Gastrocnemius medialis (tissue), 4 donors: ENCODE results near the gene YAE1.

Experiments
- CTCF ChIP-seq, 5 experiments: fragments of 450-650 bp in 3 of 5; fragments of 200-600 bp in 2 of 5; sonication (generic) in 2 of 5; IDR thresholded peaks in 4 of 5; conservative IDR thresholded peaks in 1 of 5; 1 replicate in 4 of 5; 2 replicates in 1 of 5; pipeline ENCODE4 v1.5.1; 2016 to 2019; ENCODE audit warnings: antibody characterized with exemption in 5 of 5, mild to moderate bottlenecking in 3 of 5, moderate library complexity in 3 of 5
- POLR2A ChIP-seq, 2 donors: fragments of 450-650 bp; IDR thresholded peaks; one replicate each; pipeline ENCODE4 v1.6.1; 2017; ENCODE audit warnings: antibody characterized with exemption in 2 of 2, mild to moderate bottlenecking in 2 of 2, moderate library complexity in 2 of 2

GRCh38 chr7:39567294-39567693 lies 1.1 kb downstream of the YAE1 start:
- TF ChIP-seq CTCF (IDR thresholded peaks at IDR 0.05 in 4 of 5, conservative IDR thresholded peaks at IDR 0.05 in 1 of 5) (no peak), POLR2A (IDR thresholded peaks at IDR 0.05) (no peak)
